ENCODE measurements around the gene TMEM218. TPM values are rescaled to one million over a fixed set of nuclear protein-coding genes. Genes with fewer than 3 reads are reported as not detected.

Gene TMEM218
- total RNA-seq, 1 experiment from 2014 or later = 20.5 TPM

- BruUV-seq (replicated peaks) = no TSS peak
- H3K4me1 ChIP-seq (replicated peaks; ENCODE audit: insufficient read depth) = no peaks in the 10 kb centered on the region
- H3K4me2 ChIP-seq = no peak overlapping the region
- H3K27me3 ChIP-seq (ENCODE audit: insufficient read depth, low read depth) = peaks cover 5% of the 10 kb centered on the region; the same call in 1 of the 2 replicates
- ChIA-PET POLR2A (ENCODE audit: unreplicated experiment) (no interaction called here), CTCF (interaction anchor here (1.0 kb wide), 1 partner anchor 16 kb away, joined by 9 read pairs; the partner anchor contains the start of gene PKNOX2)
- H3K4me3 ChIP-seq = no peak overlapping the region
- H3K79me2 ChIP-seq (ENCODE audit: low read depth) = no peaks in the 10 kb centered on the region
- H3K9me3 ChIP-seq (ENCODE audit: insufficient read depth, low read depth) = no peaks in the 10 kb centered on the region
- TF ChIP-seq EZH2 (IDR thresholded peaks at IDR 0.05; ENCODE audit: low read depth) (no peak), CTCF (conservative IDR thresholded peaks at IDR 0.05) (no peak)
- H4K20me1 ChIP-seq (ENCODE audit: insufficient read depth) = no peaks in the 10 kb centered on the region
- no peaks in the 10 kb centered on the region for H3K9me2 ChIP-seq (ENCODE audit: insufficient read depth)
- DNase-seq = no peak
- no peaks in the 10 kb centered on the region for H3K36me3 ChIP-seq (ENCODE audit: low read depth)
- no peak overlapping the region for H2AFZ ChIP-seq
- H3K27ac ChIP-seq = no peak overlapping the region
- H3F3A ChIP-seq (ENCODE audit: insufficient read depth, low read depth) = no peaks in the 10 kb centered on the region
- intact Hi-C loops (cut with micrococcal nuclease; ENCODE audit: unreplicated experiment) = no loop called here
Observed at GRCh38 chr11:125148743-125149142, 37.3 kb upstream of the TMEM218 start.

DNA sequence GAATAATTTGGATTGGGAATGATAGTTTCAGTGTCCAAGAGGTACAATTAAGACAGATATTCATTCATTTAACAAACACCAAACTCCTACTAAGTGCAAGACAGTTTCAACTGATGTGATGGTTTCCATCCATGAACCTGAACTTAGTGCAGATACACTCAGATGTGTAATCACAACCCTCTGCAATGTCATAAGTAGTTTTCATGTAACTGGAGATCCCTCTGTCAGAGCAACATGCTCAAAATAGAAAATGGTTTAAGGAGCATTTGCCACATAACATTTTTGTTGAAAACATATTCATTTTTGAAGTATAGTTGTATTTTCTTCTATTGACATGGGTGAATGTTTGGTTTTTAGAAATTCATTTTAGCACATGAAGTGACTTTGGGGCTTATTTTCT is 36.6 kb upstream of the TMEM218 start:
- CTCF ChIA-PET = interaction anchor here (1.0 kb wide), 1 partner anchor 17 kb away, joined by 9 read pairs; the partner anchor contains the start of gene PKNOX2
- Histone ChIP-seq H3K4me2 (no peak overlapping the region), H3K9me3 (ENCODE audit: insufficient read depth, low read depth) (no peaks in the 10 kb centered on the region), H3K27ac (no peak overlapping the region), H3K79me2 (ENCODE audit: low read depth) (no peaks in the 10 kb centered on the region), H2AFZ (no peak overlapping the region), H3K36me3 (ENCODE audit: low read depth) (no peaks in the 10 kb centered on the region), H3K27me3 (ENCODE audit: insufficient read depth, low read depth) (peaks cover 5% of the 10 kb centered on the region; the same call in 1 of the 2 replicates), H3K4me1 (replicated peaks; ENCODE audit: insufficient read depth) (no peaks in the 10 kb centered on the region), H3F3A (ENCODE audit: insufficient read depth, low read depth) (no peaks in the 10 kb centered on the region), H3K9me2 (ENCODE audit: insufficient read depth) (no peaks in the 10 kb centered on the region), H3K4me3 (no peak overlapping the region), H4K20me1 (ENCODE audit: insufficient read depth) (no peaks in the 10 kb centered on the region)
- intact Hi-C loops (cut with micrococcal nuclease; ENCODE audit: unreplicated experiment) = no loop called here
- TF ChIP-seq EZH2 (IDR thresholded peaks at IDR 0.05; ENCODE audit: low read depth) (no peak), CTCF (conservative IDR thresholded peaks at IDR 0.05) (no peak)
- no peak for DNase-seq
- BruUV-seq (replicated peaks) = no TSS peak
- POLR2A ChIA-PET (ENCODE audit: unreplicated experiment) = no interaction called here

DNA sequence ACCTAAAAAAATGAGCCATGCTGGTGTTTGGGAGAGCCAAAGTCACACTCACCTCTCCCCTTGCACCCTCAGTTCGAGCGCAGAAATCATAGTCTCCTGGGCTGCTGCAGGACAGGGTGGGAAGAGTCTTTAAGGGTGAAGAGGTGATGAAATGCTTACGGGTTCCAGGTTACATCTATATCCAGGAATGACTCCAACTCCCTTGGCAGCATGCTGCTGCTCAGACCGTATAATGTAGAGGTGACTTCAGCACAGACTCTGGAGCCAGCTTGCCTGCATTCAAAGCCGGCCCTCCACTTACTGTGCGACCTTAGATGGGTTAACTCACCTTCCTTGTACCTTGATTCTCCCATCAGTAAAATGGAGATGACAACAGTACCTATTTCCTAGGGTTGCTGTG is 35.9 kb upstream of the TMEM218 start:
- TF ChIP-seq EZH2 (IDR thresholded peaks at IDR 0.05; ENCODE audit: low read depth) = no peak
- TF ChIP-seq CTCF (conservative IDR thresholded peaks at IDR 0.05) = no peak
- H3K4me2 ChIP-seq = no peak overlapping the region
- intact Hi-C loops (cut with micrococcal nuclease; ENCODE audit: unreplicated experiment) = no loop called here
- no peaks in the 10 kb centered on the region for H3K9me3 ChIP-seq (ENCODE audit: insufficient read depth, low read depth)
- no peaks in the 10 kb centered on the region for H3K9me2 ChIP-seq (ENCODE audit: insufficient read depth)
- no peak for DNase-seq
- no peak overlapping the region for H2AFZ ChIP-seq
- no peaks in the 10 kb centered on the region for H4K20me1 ChIP-seq (ENCODE audit: insufficient read depth)
- H3K27me3 ChIP-seq (ENCODE audit: insufficient read depth, low read depth) = peaks cover 5% of the 10 kb centered on the region; the same call in 1 of the 2 replicates
- ChIA-PET POLR2A (ENCODE audit: unreplicated experiment) (no interaction called here), CTCF (no interaction called here)
- H3K36me3 ChIP-seq (ENCODE audit: low read depth) = no peaks in the 10 kb centered on the region
- H3K79me2 ChIP-seq (ENCODE audit: low read depth) = no peaks in the 10 kb centered on the region
- H3K4me3 ChIP-seq = no peak overlapping the region
- H3K27ac ChIP-seq = no peak overlapping the region
- H3K4me1 ChIP-seq (replicated peaks; ENCODE audit: insufficient read depth) = no peaks in the 10 kb centered on the region
- no TSS peak for BruUV-seq (replicated peaks)
- no peaks in the 10 kb centered on the region for H3F3A ChIP-seq (ENCODE audit: insufficient read depth, low read depth)

Data from PC-9 (cell line).